B cell (primary cell): ENCODE data around the gene PLAU. TPM values are rescaled to one million over a fixed set of nuclear protein-coding genes. Genes with fewer than 3 reads are reported as not detected.

ENCODE experiments used
- ATAC-seq: fragments of 200-7000 bp; cut with Tn5 transposase; one replicate; pipeline ENCODE4 v1.10.0; 2021; ENCODE audit warnings: low read depth, mild to moderate bottlenecking, moderate number of reproducible peaks, moderate library complexity
- CTCF ChIA-PET: fragments of 350-600 bp; sonication (Branson Sonifier 250); formaldehyde crosslinking; loops from one replicate; lab custom pipeline; 2021; ENCODE audit warnings: antibody characterized with exemption, inconsistent platforms; lab: Charles Lee
- POLR2A ChIA-PET: fragments of 350-600 bp; sonication (Branson Sonifier 250); formaldehyde crosslinking; loops from one replicate; lab custom pipeline; 2021; ENCODE audit warnings: antibody characterized with exemption; lab: Charles Lee
- DNase-seq: peaks from one replicate; pipeline ENCODE4 v3.0.0; 2013
- H2AFZ ChIP-seq: 2 replicates; pipeline ENCODE4 v1.6.1; 2012; ENCODE audit warnings: mild to moderate bottlenecking, low read depth, low read length; ENCODE audit not compliant: insufficient read depth, poor library complexity, severe bottlenecking
- H3K27ac ChIP-seq, 2 donors: 1 replicate in 1 of 2; 2 replicates in 1 of 2; pipeline ENCODE4 v1.5.1; 2012 to 2013; ENCODE audit warnings: low read length in 2 of 2, mild to moderate bottlenecking in 2 of 2, moderate library complexity in 1 of 2
- H3K27me3 ChIP-seq, 4 experiments: fragments of 200-600 bp in 1 of 4; sonication (generic) in 1 of 4; replicated peaks in 1 of 4; 1 replicate in 2 of 4; 2 replicates in 2 of 4; pipeline versions ENCODE4 v1.6.1 to v1.7.0; 2013 to 2016; ENCODE audit warnings: low read length in 3 of 4, mild to moderate bottlenecking in 2 of 4, mixed read lengths in 1 of 4, moderate library complexity in 1 of 4; ENCODE audit not compliant: insufficient read depth in 4 of 4, control insufficient read depth in 3 of 4; ENCODE audit errors: control extremely low read depth in 1 of 4
- H3K36me3 ChIP-seq, 2 experiments: replicated peaks in 1 of 2; 1 replicate in 1 of 2; 2 replicates in 1 of 2; pipeline versions ENCODE4 v1.6.1 to v1.7.1; 2013; ENCODE audit warnings: low read length in 1 of 2; ENCODE audit not compliant: insufficient read depth in 2 of 2, control insufficient read depth in 1 of 2; ENCODE audit errors: control extremely low read depth in 1 of 2, extremely low read depth in 1 of 2
- H3K4me1 ChIP-seq, 2 donors: fragments of 200-600 bp in 1 of 2; sonication (generic) in 1 of 2; 1 replicate in 1 of 2; 2 replicates in 1 of 2; pipeline versions ENCODE4 v1.5.1 to v1.6.1; 2013 to 2017; ENCODE audit warnings: low read length in 2 of 2; ENCODE audit not compliant: control insufficient read depth in 2 of 2, insufficient read depth in 2 of 2
- H3K4me2 ChIP-seq: replicated peaks from 2 replicates; pipeline ENCODE3; 2012; ENCODE audit warnings: mild to moderate bottlenecking, low read depth, low read length; ENCODE audit not compliant: poor library complexity, severe bottlenecking
- H3K4me3 ChIP-seq, 5 experiments: fragments of 200-600 bp in 1 of 5; sonication (generic) in 1 of 5; 1 replicate in 3 of 5; 2 replicates in 2 of 5; pipeline versions ENCODE4 v1.5.1 to v1.7.0; 2011 to 2016; ENCODE audit warnings: low read length in 4 of 5, mild to moderate bottlenecking in 4 of 5, low read depth in 2 of 5, control low read depth in 1 of 5, moderate library complexity in 1 of 5; ENCODE audit not compliant: insufficient read depth in 1 of 5; ENCODE audit errors: control extremely low read depth in 1 of 5, extremely low read depth in 1 of 5
- H3K79me2 ChIP-seq: fragments of 200-600 bp; sonication (generic); one replicate; pipeline ENCODE4 v1.6.0; 2016; ENCODE audit warnings: low read length; ENCODE audit not compliant: control insufficient read depth, insufficient read depth
- H3K9ac ChIP-seq: fragments of 200-600 bp; sonication (generic); 2 replicates; pipeline ENCODE4 v1.6.1; 2017; ENCODE audit warnings: mild to moderate bottlenecking, low read length, moderate library complexity
- H3K9me3 ChIP-seq, 3 donors: one replicate each; pipeline versions ENCODE4 v1.6.1 to v1.7.1; 2013; ENCODE audit warnings: low read length in 2 of 3; ENCODE audit not compliant: control insufficient read depth in 2 of 3, insufficient read depth in 1 of 3; ENCODE audit errors: control extremely low read depth in 1 of 3
- H4K20me1 ChIP-seq: 2 replicates; pipeline ENCODE4 v1.6.0; 2012; ENCODE audit warnings: mild to moderate bottlenecking, low read length; ENCODE audit not compliant: insufficient read depth, control insufficient read depth, poor library complexity, severe bottlenecking
- H3K27ac Mint-ChIP-seq: one replicate; pipeline ENCODE4 v1.8.0; 2021; ENCODE audit warnings: mixed read lengths
- H3K27me3 Mint-ChIP-seq: one replicate; pipeline ENCODE4 v1.8.0; 2021; ENCODE audit warnings: mixed read lengths
- H3K4me1 Mint-ChIP-seq: one replicate; pipeline ENCODE4 v1.8.0; 2021; ENCODE audit warnings: mixed read lengths
- H3K4me3 Mint-ChIP-seq: one replicate; pipeline ENCODE4 v1.8.0; 2021; ENCODE audit warnings: mixed read lengths
- H3K9me3 Mint-ChIP-seq: one replicate; pipeline ENCODE4 v1.8.0; 2022; ENCODE audit warnings: mixed read lengths; ENCODE audit not compliant: insufficient read depth
- CTCF ChIP-seq: fragments of 200-600 bp; IDR thresholded peaks from one replicate; pipeline ENCODE4 v1.8.0; 2022; ENCODE audit warnings: antibody characterized with exemption, mild to moderate bottlenecking
- EZH2 ChIP-seq: IDR thresholded peaks from 2 replicates; pipeline ENCODE4 v1.6.1; 2012; ENCODE audit warnings: borderline replicate concordance, low read depth, mild to moderate bottlenecking, moderate library complexity, low read length; ENCODE audit not compliant: insufficient read depth, poor library complexity, severe bottlenecking
- WGBS: methylation state at CpG from one replicate; pipeline ENCODE4 v1.1.5; 2013; ENCODE audit warnings: missing lambda C conversion rate; ENCODE audit not compliant: insufficient coverage; 5-methylcytosine and 5-hydroxymethylcytosine counted together
- intact Hi-C: fragments of 100-400 bp; cut with micrococcal nuclease; formaldehyde crosslinking; loops from one replicate; pipeline ENCODE4 v1.10.0; 2022
- polyA plus RNA-seq: library from polyadenylated mRNA; depleted of rRNA; stranded (reverse); fragments of >200 nt; gene quantifications from 2 replicates; pipeline ENCODE4 v1.2.3, GENCODE V29; 2012
- total RNA-seq, 2 donors: library from RNA; stranded (reverse); fragments of 120-200 nt in 1 of 2; gene quantifications; 1 replicate in 1 of 2; 2 replicates in 1 of 2; pipeline versions ENCODE4 v1.2.3 to v1.2.4, GENCODE V29; 2013 to 2022

Gene PLAU
- total and polyA plus RNA-seq, 2 donors (not counting 1 experiment from before 2014, with no cell fraction given) = 0.04 TPM; not detected in 1

GRCh38 chr10:73866621-73867020, 44.3 kb upstream of the PLAU start:
- ChIA-PET POLR2A (interaction anchor here (1.1 to 2.4 kb wide), 2 partner anchors 8 to 91 kb away, joined by 7 to 9 read pairs; partner anchors contain the start of gene CAMK2G), CTCF (interaction anchor here (0.7 to 9.4 kb wide), 5 partner anchors 9 to 21 kb away, joined by 3 to 102 read pairs (median 4); no protein-coding TSS in a partner anchor)
- no peak overlapping the region for H2AFZ ChIP-seq
- no peaks in the 10 kb centered on the region for H3K27me3 ChIP-seq
- H3K4me3 ChIP-seq = peak overlapping the region in 1 of 5 experiments; percentile 58
- peaks cover 36 to 47% of the 10 kb centered on the region in 2 donors for H3K4me1 ChIP-seq
- peak overlapping the region; percentile 68 to 81 for H3K27ac ChIP-seq
- H3K36me3 ChIP-seq = peaks cover 0 to 35% of the 10 kb centered on the region in 2 experiments
- DNase-seq (no peak), ATAC-seq (no peak)
- 82% methylated on average over 7 of the region's 7 CpGs for WGBS
- Mint-ChIP-seq H3K4me3 (peak overlapping the region; percentile 81), H3K27me3 (no peaks in the 10 kb centered on the region), H3K27ac (peak overlapping the region; percentile 96), H3K4me1 (peaks cover 64% of the 10 kb centered on the region), H3K9me3 (no peaks in the 10 kb centered on the region)
- peaks cover 67% of the 10 kb centered on the region for H3K79me2 ChIP-seq
- H3K4me2 ChIP-seq = peak overlapping the region; percentile 79
- H4K20me1 ChIP-seq = peaks cover 6% of the 10 kb centered on the region
- intact Hi-C loops = loop anchor here (1.0 to 2.0 kb wide), 2 partner anchors 9 to 18 kb away; no protein-coding TSS in a partner anchor
- H3K9me3 ChIP-seq = no peaks in the 10 kb centered on the region
- peak overlapping the region; percentile 48 for H3K9ac ChIP-seq
- no peak for TF ChIP-seq EZH2
- TF ChIP-seq CTCF = no peak

DNA sequence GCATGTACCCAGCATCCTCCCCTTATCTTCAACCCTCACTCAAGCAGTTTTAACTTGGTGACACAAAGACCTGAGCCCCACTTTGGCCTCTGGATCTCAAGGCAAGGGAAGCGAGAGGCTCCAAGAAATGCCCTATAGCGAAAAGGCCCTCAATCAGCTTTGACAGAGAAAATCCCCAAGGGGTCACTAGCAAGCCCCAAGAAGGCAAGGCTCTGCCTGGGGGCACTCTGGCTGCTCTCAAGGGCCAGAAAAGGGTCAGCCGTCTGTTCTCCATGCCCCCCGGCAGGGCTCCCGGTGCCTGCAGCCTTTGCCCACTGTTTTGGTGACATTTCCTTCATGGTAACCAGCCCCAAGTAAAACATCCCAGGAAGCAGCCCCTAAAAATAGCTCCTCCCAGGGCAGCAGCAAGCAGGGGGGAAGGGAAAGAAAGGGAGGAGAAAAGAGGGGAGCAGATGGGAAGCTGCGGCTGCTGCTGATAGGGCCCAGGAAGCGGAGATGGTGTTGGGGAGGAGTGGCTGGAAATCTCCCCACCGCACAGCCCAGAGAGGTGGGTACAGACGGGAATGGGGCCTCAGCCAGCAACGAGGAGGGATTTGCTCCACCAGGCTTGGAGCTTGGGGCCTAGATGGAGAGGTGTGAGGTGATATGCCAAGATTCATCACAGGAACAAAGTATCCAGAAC, 43.7 kb upstream of the PLAU start:
- peaks cover 13% of the 10 kb centered on the region for H4K20me1 ChIP-seq
- peaks cover 67% of the 10 kb centered on the region for H3K79me2 ChIP-seq

More for the DNA sequence above, 43.7 kb upstream of the PLAU start:
- peak overlapping the region; percentile 68 to 81 for H3K27ac ChIP-seq
- ATAC-seq (no peak), DNase-seq (no peak)
- H3K36me3 ChIP-seq = peaks cover 0 to 36% of the 10 kb centered on the region in 2 experiments
- Mint-ChIP-seq H3K27ac (peak overlapping the region; percentile 96), H3K4me3 (peak overlapping the region; percentile 19), H3K4me1 (peaks cover 69% of the 10 kb centered on the region), H3K27me3 (no peaks in the 10 kb centered on the region), H3K9me3 (no peaks in the 10 kb centered on the region)
- no peaks in the 10 kb centered on the region for H3K9me3 ChIP-seq
- ChIA-PET CTCF (interaction anchor here (0.8 to 9.4 kb wide), 2 partner anchors 13 to 20 kb away, joined by 3 to 102 read pairs; no protein-coding TSS in a partner anchor), POLR2A (interaction anchor here (2.4 kb wide), 1 partner anchor 7 kb away, joined by 9 read pairs; the partner anchor contains the start of gene CAMK2G)
- peaks cover 36 to 52% of the 10 kb centered on the region in 2 donors for H3K4me1 ChIP-seq
- H2AFZ ChIP-seq = no peak overlapping the region
- TF ChIP-seq EZH2 = no peak
- no peak for TF ChIP-seq CTCF
- no peak overlapping the region for H3K4me3 ChIP-seq
- intact Hi-C loops = loop anchor here (2.0 kb wide), 1 partner anchor 18 kb away; no protein-coding TSS in a partner anchor
- H3K27me3 ChIP-seq = no peaks in the 10 kb centered on the region
- no peak overlapping the region for H3K4me2 ChIP-seq
- H3K9ac ChIP-seq = no peak overlapping the region
- 81% methylated on average over 8 of the region's 10 CpGs for WGBS
